Mesendoderm (in vitro differentiated cells): ENCODE measurements around the gene PRAMEF5.
"Not testable (repeated sequence)": the region's sequence is repeated elsewhere in the genome, so short reads cannot be mapped to it uniquely, and the experiment has no call there.

Experiments
- DNase-seq: peaks from one replicate; pipeline ENCODE4 v3.0.0; 2013
- H2AK5ac ChIP-seq: 2 replicates; pipeline ENCODE4 v1.6.1; 2013; ENCODE audit warnings: low read length, inconsistent platforms
- H2BK120ac ChIP-seq: 2 replicates; pipeline ENCODE4 v1.6.1; 2013; ENCODE audit warnings: low read depth, mild to moderate bottlenecking, low read length, moderate library complexity, mixed read lengths
- H2BK15ac ChIP-seq: replicated peaks from 2 replicates; pipeline ENCODE4 v1.6.1; 2013; ENCODE audit warnings: low read depth, mild to moderate bottlenecking, moderate library complexity
- H2BK5ac ChIP-seq: 2 replicates; pipeline ENCODE4 v1.6.1; 2013; ENCODE audit warnings: low read length, inconsistent platforms
- H3K18ac ChIP-seq: 2 replicates; pipeline ENCODE4 v1.6.1; 2013; ENCODE audit warnings: mild to moderate bottlenecking, low read length, mixed read lengths
- H3K23ac ChIP-seq: one replicate; pipeline ENCODE4 v1.6.1; 2013; ENCODE audit warnings: low read length
- H3K27ac ChIP-seq: 2 replicates; pipeline ENCODE4 v1.5.1; 2013; ENCODE audit warnings: low read depth, mild to moderate bottlenecking, inconsistent platforms, low read length, moderate library complexity
- H3K27me3 ChIP-seq: 2 replicates; pipeline ENCODE4 v1.6.1; 2013; ENCODE audit warnings: low read length, control low read depth, mild to moderate bottlenecking, inconsistent platforms; ENCODE audit not compliant: insufficient read depth, poor library complexity
- H3K36me3 ChIP-seq: 2 replicates; pipeline ENCODE4 v1.6.1; 2013; ENCODE audit warnings: low read length, inconsistent platforms; ENCODE audit not compliant: control insufficient read depth, insufficient read depth
- H3K4ac ChIP-seq: one replicate; pipeline ENCODE4 v1.6.1; 2013; ENCODE audit warnings: low read depth, mild to moderate bottlenecking, low read length, moderate library complexity
- H3K4me1 ChIP-seq: 2 replicates; pipeline ENCODE4 v1.6.1; 2013; ENCODE audit warnings: low read depth, low read length, inconsistent platforms; ENCODE audit not compliant: control insufficient read depth
- H3K4me2 ChIP-seq: 2 replicates; pipeline ENCODE4 v1.6.1; 2013; ENCODE audit warnings: low read length
- H3K4me3 ChIP-seq: 2 replicates; pipeline ENCODE4 v1.5.1; 2013; ENCODE audit warnings: mild to moderate bottlenecking, low read length
- H3K56ac ChIP-seq: one replicate; pipeline ENCODE4 v1.6.1; 2013; ENCODE audit warnings: low read length
- H3K79me1 ChIP-seq: 2 replicates; pipeline ENCODE4 v1.6.1; 2013; ENCODE audit warnings: low read length, inconsistent platforms
- H3K79me2 ChIP-seq: 2 replicates; pipeline ENCODE4 v1.6.1; 2013; ENCODE audit warnings: mild to moderate bottlenecking, low read length; ENCODE audit not compliant: control insufficient read depth, insufficient read depth
- H3K9ac ChIP-seq: 2 replicates; pipeline ENCODE4 v1.6.1; 2013; ENCODE audit warnings: low read length, inconsistent platforms
- H4K5ac ChIP-seq: one replicate; pipeline ENCODE4 v1.6.1; 2013; ENCODE audit warnings: low read length
- H4K8ac ChIP-seq: one replicate; pipeline ENCODE4 v1.6.1; 2013; ENCODE audit warnings: low read depth, mild to moderate bottlenecking, control low read depth, low read length, moderate library complexity
- WGBS: extraction: QIAGEN DNeasy Blood & Tissue Kit; methylation state at CpG from one replicate; pipeline ENCODE4 v1.1.7; 2013; ENCODE audit warnings: low lambda C conversion rate, missing lambda C conversion rate; ENCODE audit not compliant: insufficient coverage; ENCODE audit errors: extremely low coverage; 5-methylcytosine and 5-hydroxymethylcytosine counted together

PRAMEF5 gene

GRCh38 chr1:13279617-13280016 is 25.6 kb downstream of the PRAMEF5 start:
- not testable (repeated sequence) for H4K5ac ChIP-seq, H3K23ac ChIP-seq, H3K79me2 ChIP-seq, H2BK120ac ChIP-seq, H2BK5ac ChIP-seq, H2BK15ac ChIP-seq, H3K4me3 ChIP-seq, H3K4ac ChIP-seq, H3K36me3 ChIP-seq, H3K18ac ChIP-seq, H3K27ac ChIP-seq, H4K8ac ChIP-seq, DNase-seq, H3K4me2 ChIP-seq, H3K27me3 ChIP-seq, H3K9ac ChIP-seq, H3K79me1 ChIP-seq, H3K4me1 ChIP-seq, H3K56ac ChIP-seq, H2AK5ac ChIP-seq
- WGBS, result no CpG with 5 or more reads among the region's 3 CpGs

GRCh38 chr1:13285037-13285436 is 31.0 kb downstream of the PRAMEF5 start, which contains the start of gene PRAMEF8:
TSS of gene PRAMEF8 (minus strand) at chr1:13285137. CDS start at chr1:13284091, 1,046 bp downstream.
- not testable (repeated sequence) for H3K36me3 ChIP-seq, H3K27ac ChIP-seq, H3K79me1 ChIP-seq, H4K8ac ChIP-seq, H3K18ac ChIP-seq, H3K56ac ChIP-seq, DNase-seq, H2BK15ac ChIP-seq, H4K5ac ChIP-seq, H3K4me1 ChIP-seq, H3K4ac ChIP-seq, H3K4me2 ChIP-seq, H3K9ac ChIP-seq, H3K4me3 ChIP-seq, H2AK5ac ChIP-seq, H3K23ac ChIP-seq, H3K27me3 ChIP-seq, H2BK120ac ChIP-seq, H2BK5ac ChIP-seq, H3K79me2 ChIP-seq
- no CpG with 5 or more reads among the region's 1 CpG for WGBS

- H4K5ac ChIP-seq, H3K18ac ChIP-seq, H3K36me3 ChIP-seq, H3K4me1 ChIP-seq, DNase-seq, H3K56ac ChIP-seq, H3K79me1 ChIP-seq, H3K23ac ChIP-seq, H3K4me3 ChIP-seq, H3K27ac ChIP-seq, H2BK5ac ChIP-seq, H3K9ac ChIP-seq, H2AK5ac ChIP-seq, H3K79me2 ChIP-seq, H2BK120ac ChIP-seq, H3K4ac ChIP-seq, H2BK15ac ChIP-seq, H4K8ac ChIP-seq, H3K27me3 ChIP-seq, H3K4me2 ChIP-seq: not testable (repeated sequence)
- no CpG with 5 or more reads among the region's 3 CpGs for WGBS
Observed at GRCh38 chr1:13289030-13289429, 35.0 kb downstream of the PRAMEF5 start.

- not testable (repeated sequence) for H3K56ac ChIP-seq, H4K8ac ChIP-seq, H3K18ac ChIP-seq, H3K36me3 ChIP-seq, H3K4ac ChIP-seq, H2AK5ac ChIP-seq, H4K5ac ChIP-seq, H3K79me2 ChIP-seq, H3K4me2 ChIP-seq, DNase-seq, H2BK120ac ChIP-seq, H3K23ac ChIP-seq, H2BK5ac ChIP-seq, H2BK15ac ChIP-seq, H3K9ac ChIP-seq, H3K4me3 ChIP-seq, H3K79me1 ChIP-seq, H3K27ac ChIP-seq, H3K4me1 ChIP-seq, H3K27me3 ChIP-seq
- no CpG with 5 or more reads among the region's 5 CpGs for WGBS
Observed at GRCh38 chr1:13297216-13297931, 43.4 kb downstream of the PRAMEF5 start.

GRCh38 chr1:13298699-13299098 is 44.7 kb downstream of the PRAMEF5 start:
- H3K36me3 ChIP-seq, H3K23ac ChIP-seq, H3K4me3 ChIP-seq, H2AK5ac ChIP-seq, H3K4me1 ChIP-seq, H3K27ac ChIP-seq, H3K18ac ChIP-seq, H3K79me2 ChIP-seq, H3K4ac ChIP-seq, H4K8ac ChIP-seq, H3K27me3 ChIP-seq, H3K9ac ChIP-seq, DNase-seq, H3K4me2 ChIP-seq, H2BK5ac ChIP-seq, H3K79me1 ChIP-seq, H2BK120ac ChIP-seq, H4K5ac ChIP-seq, H2BK15ac ChIP-seq, H3K56ac ChIP-seq: not testable (repeated sequence)
- no CpG with 5 or more reads among the region's 27 CpGs for WGBS

- H3K79me2 ChIP-seq, H3K79me1 ChIP-seq, H3K4ac ChIP-seq, H3K27ac ChIP-seq, DNase-seq, H3K18ac ChIP-seq, H3K9ac ChIP-seq, H3K56ac ChIP-seq, H2BK15ac ChIP-seq, H2AK5ac ChIP-seq, H3K27me3 ChIP-seq, H4K5ac ChIP-seq, H3K4me2 ChIP-seq, H2BK5ac ChIP-seq, H4K8ac ChIP-seq, H3K36me3 ChIP-seq, H2BK120ac ChIP-seq, H3K23ac ChIP-seq, H3K4me3 ChIP-seq, H3K4me1 ChIP-seq: not testable (repeated sequence)
Observed at GRCh38 chr1:13302197-13302596, 48.2 kb downstream of the PRAMEF5 start.
